Activated CD4-positive, alpha-beta T cell treated with anti-CD3 and anti-CD28 coated beads, Interleukin-2, amount 50 U/mL, for 24 hours (primary cell): ENCODE results near the gene RERE.
"Not testable (repeated sequence)": the region's sequence is repeated elsewhere in the genome, so short reads cannot be mapped to it uniquely, and the experiment has no call there.

Experiments used
- DNase-seq, 2 donors: peaks; one replicate each; pipeline ENCODE4 v3.0.0-alpha.2; 2020; ENCODE audit warnings: low read depth in 1 of 2, low spot score in 1 of 2

RERE gene

GRCh38 chr1:8807004-8807403 lies 10.4 kb downstream of the RERE start:
- DNase-seq: no peak

- no peak for DNase-seq
Observed at GRCh38 chr1:8800416-8800815, 17.0 kb downstream of the RERE start.

- DNase-seq: no peak
Observed at GRCh38 chr1:8797216-8797615, 20.2 kb downstream of the RERE start.

- DNase-seq: no peak
Observed at GRCh38 chr1:8796812-8797211, 20.6 kb downstream of the RERE start.

- DNase-seq: no peak
Observed at GRCh38 chr1:8794605-8795004, 22.8 kb downstream of the RERE start.

- no peak for DNase-seq
Observed at GRCh38 chr1:8791819-8792218, 25.6 kb downstream of the RERE start.

- no peak for DNase-seq
Observed at GRCh38 chr1:8790987-8791386, 26.5 kb downstream of the RERE start.

GRCh38 chr1:8790478-8790877 lies 27.0 kb downstream of the RERE start:
- no peak for DNase-seq

GRCh38 chr1:8789314-8790214 lies 27.9 kb downstream of the RERE start:
- no peak for DNase-seq

- DNase-seq: no peak
Observed at GRCh38 chr1:8787218-8787617, 30.2 kb downstream of the RERE start.

GRCh38 chr1:8786204-8786603 lies 31.2 kb downstream of the RERE start:
- DNase-seq: not testable (repeated sequence)

- no peak for DNase-seq
Observed at GRCh38 chr1:8782955-8783354, 34.5 kb downstream of the RERE start.

- no peak for DNase-seq
Observed at GRCh38 chr1:8782001-8782620, 35.3 kb downstream of the RERE start.

- DNase-seq: no peak
Observed at GRCh38 chr1:8780405-8780804, 37.0 kb downstream of the RERE start.

GRCh38 chr1:8777867-8778266 lies 39.6 kb downstream of the RERE start:
- DNase-seq: no peak

GRCh38 chr1:8776104-8776503 lies 41.3 kb downstream of the RERE start:
- DNase-seq: no peak

- DNase-seq: no peak
Observed at GRCh38 chr1:8767006-8767405, 50.4 kb downstream of the RERE start.

- no peak for DNase-seq
Observed at GRCh38 chr1:8765198-8765597, 52.2 kb downstream of the RERE start.

GRCh38 chr1:8764293-8764937 lies 53.0 kb downstream of the RERE start:
- DNase-seq: no peak

GRCh38 chr1:8763888-8764287 lies 53.6 kb downstream of the RERE start:
- no peak for DNase-seq

GRCh38 chr1:8754993-8755392 lies 62.4 kb downstream of the RERE start:
- DNase-seq: no peak

- no peak for DNase-seq
Observed at GRCh38 chr1:8754247-8754650, 63.2 kb downstream of the RERE start.
